Stomach (tissue), 9 donors: ENCODE measurements around the gene ESYT2. TPM values are rescaled to one million over a fixed set of nuclear protein-coding genes. Genes with fewer than 3 reads are reported as not detected.

Experiments
- DNase-seq, 2 donors: peaks; one replicate each; pipeline versions ENCODE4 v3.0.0 to v3.0.0-alpha.2; 2013 to 2019
- H3K27ac ChIP-seq, 5 donors: fragments of 200-600 bp in 4 of 5; sonication (generic) in 4 of 5; one replicate each; pipeline ENCODE4 v1.5.1; 2013 to 2019; ENCODE audit warnings: mild to moderate bottlenecking in 1 of 5, moderate library complexity in 1 of 5
- H3K27me3 ChIP-seq, 3 donors: fragments of 200-600 bp; sonication (generic); one replicate each; pipeline ENCODE4 v1.5.1; 2017 to 2019; ENCODE audit warnings: mixed run types in 1 of 3
- H3K36me3 ChIP-seq, 4 donors: fragments of 200-600 bp; sonication (generic); 1 replicate in 3 of 4; 2 replicates in 1 of 4; pipeline ENCODE4 v1.5.1; 2016 to 2019
- H3K4me1 ChIP-seq, 4 donors: fragments of 200-600 bp; sonication (generic); one replicate each; pipeline ENCODE4 v1.5.1; 2016 to 2019
- H3K4me3 ChIP-seq, 4 donors: fragments of 200-600 bp; sonication (generic) in 3 of 4; one replicate each; pipeline ENCODE4 v1.5.1; 2016 to 2019; ENCODE audit warnings: mild to moderate bottlenecking in 1 of 4
- H3K9me3 ChIP-seq, 4 donors: fragments of 200-600 bp; sonication (generic); one replicate each; pipeline ENCODE4 v1.5.1; 2016 to 2019
- CTCF ChIP-seq, 7 experiments: fragments of 450-650 bp in 4 of 7; fragments of 200-600 bp in 3 of 7; sonication (generic) in 3 of 7; IDR thresholded peaks; one replicate each; pipeline ENCODE4 v1.5.1; 2016 to 2019; ENCODE audit warnings: antibody characterized with exemption in 7 of 7, control low read depth in 2 of 7, mild to moderate bottlenecking in 1 of 7
- EP300 ChIP-seq: sonication (generic); formaldehyde crosslinking; IDR thresholded peaks from one replicate; pipeline ENCODE4 v1.6.1; 2017; ENCODE audit warnings: antibody characterized with exemption
- POLR2A ChIP-seq, 4 donors: fragments of 450-650 bp; IDR thresholded peaks; one replicate each; pipeline ENCODE4 v1.6.1; 2016; ENCODE audit warnings: antibody characterized with exemption in 4 of 4, control low read depth in 2 of 4, mild to moderate bottlenecking in 1 of 4, moderate library complexity in 1 of 4
- POLR2AphosphoS5 ChIP-seq, 3 donors: sonication (generic); formaldehyde crosslinking; IDR thresholded peaks; one replicate each; pipeline ENCODE4 v1.6.1; 2016; ENCODE audit warnings: antibody characterized with exemption in 3 of 3
- WGBS, 5 donors: extraction: QIAGEN DNeasy Blood & Tissue Kit in 3 of 5; methylation state at CpG; one replicate each; pipeline versions ENCODE4 v1.1.5 to v1.1.7; 2013 to 2018; 5-methylcytosine and 5-hydroxymethylcytosine counted together
- intact Hi-C: fragments of 100-400 bp; cut with DNase I; formaldehyde crosslinking; loops from one replicate; pipeline ENCODE4 v1.15.1; 2023; ENCODE audit warnings: low total_unique reads
- polyA plus RNA-seq, 3 donors: library from polyadenylated mRNA; stranded (reverse); fragments of 200-250 nt; gene quantifications; one replicate each; pipeline ENCODE4 v1.2.3, GENCODE V29; 2013
- total RNA-seq, 5 donors: library from RNA; depleted of rRNA; stranded (reverse); fragments of >200 nt; gene quantifications; one replicate each; pipeline versions ENCODE4 v1.1.0 to v1.2.3, GENCODE V29; 2014 to 2016
- donor health status: healthy with polysubstance abuse.
- donor health status: Bipolar disorder and iron deficiency.
- donor health status: healthy.

ESYT2 gene
- total and polyA plus RNA-seq, 8 donors = 7.6 to 137 (median 36.9) TPM

DNA sequence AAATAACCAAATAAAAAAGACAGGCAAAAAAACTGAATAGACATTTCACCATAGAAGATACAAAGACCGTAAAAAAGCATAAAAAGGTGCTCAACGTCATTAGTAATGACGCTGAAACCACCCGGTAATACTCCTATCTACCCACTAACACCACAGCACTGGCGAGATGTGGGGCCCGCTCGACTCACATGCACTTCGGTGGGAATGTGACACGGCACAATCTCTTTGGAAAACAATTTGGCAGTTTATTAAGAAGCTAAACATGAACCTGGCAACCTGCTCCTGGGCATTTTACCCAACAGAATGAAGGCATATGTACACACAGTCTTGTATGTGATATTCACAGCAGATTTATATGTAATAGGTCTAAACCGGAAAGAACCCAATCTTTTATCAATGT is 81.9 kb downstream of the ESYT2 start:
- H3K36me3 ChIP-seq = peaks cover 30 to 92% (median 79%) of the 10 kb centered on the region in 4 donors
- no peaks in the 10 kb centered on the region for H3K4me1 ChIP-seq

DNA sequence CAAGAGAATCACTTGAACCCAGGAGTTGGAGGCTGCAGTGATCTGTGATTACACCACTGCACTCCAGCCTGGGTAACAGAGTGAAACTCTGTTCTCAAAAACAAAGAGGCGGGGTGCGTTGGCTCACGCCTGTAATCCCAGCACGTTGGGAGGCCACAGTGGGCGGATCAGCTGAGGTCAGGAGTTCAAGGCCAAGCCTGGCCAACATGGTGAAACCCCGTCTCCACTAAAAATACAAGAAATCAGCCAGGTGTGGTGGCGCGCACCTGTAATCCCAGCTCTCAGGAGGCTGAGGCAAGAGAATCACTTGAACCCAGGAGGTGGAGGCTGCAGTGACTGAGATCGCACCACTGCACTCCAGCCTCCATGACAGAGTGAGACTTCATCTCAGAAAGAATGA is 82.4 kb downstream of the ESYT2 start:
- Histone ChIP-seq H3K27ac (no peak overlapping the region), H3K27me3 (no peaks in the 10 kb centered on the region), H3K9me3 (no peaks in the 10 kb centered on the region), H3K36me3 (peaks cover 33 to 93% (median 83%) of the 10 kb centered on the region in 4 donors), H3K4me3 (no peak overlapping the region), H3K4me1 (no peaks in the 10 kb centered on the region)
- 86 to 92% (median 89%) methylated on average over 9 of the region's 9 CpGs for WGBS, 5 donors
- TF ChIP-seq POLR2AphosphoS5 (IDR thresholded peaks at IDR 0.05) (no peak), POLR2A (IDR thresholded peaks at IDR 0.05) (no peak)
- intact Hi-C loops = no loop called here
- no peak for DNase-seq

More for the DNA sequence above, 81.9 kb downstream of the ESYT2 start:
- no peak overlapping the region for H3K27ac ChIP-seq
- DNase-seq = no peak
- no peak overlapping the region for H3K4me3 ChIP-seq
- H3K9me3 ChIP-seq = no peaks in the 10 kb centered on the region
- no peaks in the 10 kb centered on the region for H3K27me3 ChIP-seq
- intact Hi-C loops = no loop called here
- TF ChIP-seq POLR2AphosphoS5 (IDR thresholded peaks at IDR 0.05) (no peak), EP300 (no peak), CTCF (IDR thresholded peaks at IDR 0.05) (no peak), POLR2A (IDR thresholded peaks at IDR 0.05) (no peak)
- WGBS, 5 donors = 95 to 97% (median 96%) methylated on average over 10 of the region's 10 CpGs

- intact Hi-C loops = no loop called here
- Histone ChIP-seq H3K27me3 (no peaks in the 10 kb centered on the region), H3K27ac (no peak overlapping the region), H3K36me3 (peaks cover 46 to 100% (median 96%) of the 10 kb centered on the region in 4 donors), H3K9me3 (no peaks in the 10 kb centered on the region), H3K4me1 (peaks cover 1 to 16% (median 10%) of the 10 kb centered on the region in 4 donors), H3K4me3 (no peak overlapping the region)
- TF ChIP-seq EP300 = no peak
- no peak for TF ChIP-seq CTCF (IDR thresholded peaks at IDR 0.05)
- no peak for TF ChIP-seq POLR2AphosphoS5 (IDR thresholded peaks at IDR 0.05)
- no peak for TF ChIP-seq POLR2A (IDR thresholded peaks at IDR 0.05)
- no peak for DNase-seq
- WGBS, 5 donors = 80 to 91% (median 87%) methylated on average over 10 of the region's 10 CpGs
Observed at GRCh38 chr7:158745057-158745715, 84.1 kb downstream of the ESYT2 start.

- no peaks in the 10 kb centered on the region for H3K27me3 ChIP-seq
- no peak overlapping the region for H3K27ac ChIP-seq
- peaks cover 48 to 100% (median 100%) of the 10 kb centered on the region in 4 donors for H3K36me3 ChIP-seq
- no peak overlapping the region for H3K4me3 ChIP-seq
- TF ChIP-seq EP300 (no peak), CTCF (IDR thresholded peaks at IDR 0.05) (no peak), POLR2A (IDR thresholded peaks at IDR 0.05) (no peak), POLR2AphosphoS5 (IDR thresholded peaks at IDR 0.05) (no peak)
- peaks cover 7 to 24% (median 11%) of the 10 kb centered on the region in 4 donors for H3K4me1 ChIP-seq
- DNase-seq = no peak
- intact Hi-C loops = no loop called here
- WGBS, 5 donors = 82 to 98% (median 93%) methylated on average over 4 of the region's 4 CpGs
- no peaks in the 10 kb centered on the region for H3K9me3 ChIP-seq
Observed at GRCh38 chr7:158744070-158744469, 85.2 kb downstream of the ESYT2 start.

- DNase-seq = no peak
- Histone ChIP-seq H3K4me3 (no peak overlapping the region), H3K9me3 (no peaks in the 10 kb centered on the region), H3K4me1 (peaks cover 7 to 24% (median 11%) of the 10 kb centered on the region in 4 donors), H3K36me3 (peaks cover 56 to 100% (median 100%) of the 10 kb centered on the region in 4 donors), H3K27me3 (no peaks in the 10 kb centered on the region), H3K27ac (no peak overlapping the region)
- TF ChIP-seq EP300 (no peak), POLR2AphosphoS5 (IDR thresholded peaks at IDR 0.05) (no peak), CTCF (IDR thresholded peaks at IDR 0.05) (no peak), POLR2A (IDR thresholded peaks at IDR 0.05) (no peak)
- 90 to 94% (median 93%) methylated on average over 17 of the region's 17 CpGs for WGBS, 5 donors
- intact Hi-C loops = no loop called here
Observed at GRCh38 chr7:158743219-158743618, 86.1 kb downstream of the ESYT2 start.
